Activated CD4-positive, alpha-beta T cell treated with anti-CD3 and anti-CD28 coated beads, Interleukin-2, Interleukin-4, amounts not matched to agents 100 ng/mL and 50 ng/mL, durations not matched to agents 16 hours and 8 hours (primary cell): Measurements from ENCODE around the gene FAM78A.
"Not testable (repeated sequence)": the region's sequence is repeated elsewhere in the genome, so short reads cannot be mapped to it uniquely, and the experiment has no call there.

Experiments used
- DNase-seq: peaks from one replicate; pipeline ENCODE4 v3.0.0-alpha.2; 2020; ENCODE audit warnings: low spot score

Gene FAM78A

DNA sequence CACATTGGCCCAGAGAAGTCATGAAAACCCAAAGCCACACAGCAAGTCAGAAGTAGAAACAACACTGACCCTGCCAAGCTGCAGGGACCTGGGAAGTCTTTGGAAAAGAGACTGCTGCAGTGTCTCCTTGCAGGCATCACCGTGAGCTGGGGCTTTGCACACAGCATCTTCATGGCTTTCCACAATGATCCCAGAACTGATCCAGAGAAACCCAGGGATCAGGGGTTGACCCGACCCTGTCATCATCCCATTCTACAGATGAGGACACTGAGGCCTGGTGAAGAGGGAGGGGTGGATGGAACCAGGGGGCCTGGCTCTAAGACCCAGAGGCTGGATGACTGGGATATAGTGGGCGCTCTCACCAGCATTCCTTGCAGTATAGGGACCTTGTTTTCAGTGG is 4.3 kb upstream of the FAM78A start:
- DNase-seq, result no peak

DNA sequence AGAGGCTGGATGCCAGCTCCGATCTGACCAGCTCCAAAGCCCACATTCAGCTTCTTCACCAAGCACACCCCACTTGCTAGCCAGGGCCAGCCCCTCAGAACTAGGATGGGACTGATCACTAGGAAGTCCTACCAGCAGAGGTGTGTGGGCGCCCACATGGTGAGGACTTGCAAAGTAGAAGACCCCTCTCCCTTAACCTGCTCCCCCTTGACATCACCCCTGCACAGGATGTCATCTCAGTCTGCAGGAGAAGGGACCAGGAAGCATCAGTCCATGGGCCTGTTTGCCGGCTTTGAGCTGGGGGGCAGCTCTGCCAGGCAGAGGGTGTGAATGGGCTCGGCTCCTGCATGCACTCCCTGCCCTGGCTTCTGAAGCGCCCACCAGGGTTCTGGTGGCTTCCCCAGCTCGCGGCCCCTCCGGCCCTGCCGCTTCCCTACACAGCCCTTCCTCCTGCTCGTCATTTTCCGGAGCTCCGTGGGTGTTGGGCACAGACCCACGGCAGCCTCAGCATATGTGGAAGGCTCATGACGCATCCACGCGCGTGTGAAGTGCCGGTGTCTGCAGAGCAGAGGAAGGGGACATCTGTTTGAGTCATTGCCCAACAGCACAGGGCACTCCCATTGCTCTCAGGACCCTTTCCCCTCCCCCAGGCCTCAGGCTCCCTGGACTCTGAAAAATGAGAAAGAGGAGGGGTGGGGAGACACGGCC is 3.7 kb upstream of the FAM78A start:
- no peak for DNase-seq

DNA sequence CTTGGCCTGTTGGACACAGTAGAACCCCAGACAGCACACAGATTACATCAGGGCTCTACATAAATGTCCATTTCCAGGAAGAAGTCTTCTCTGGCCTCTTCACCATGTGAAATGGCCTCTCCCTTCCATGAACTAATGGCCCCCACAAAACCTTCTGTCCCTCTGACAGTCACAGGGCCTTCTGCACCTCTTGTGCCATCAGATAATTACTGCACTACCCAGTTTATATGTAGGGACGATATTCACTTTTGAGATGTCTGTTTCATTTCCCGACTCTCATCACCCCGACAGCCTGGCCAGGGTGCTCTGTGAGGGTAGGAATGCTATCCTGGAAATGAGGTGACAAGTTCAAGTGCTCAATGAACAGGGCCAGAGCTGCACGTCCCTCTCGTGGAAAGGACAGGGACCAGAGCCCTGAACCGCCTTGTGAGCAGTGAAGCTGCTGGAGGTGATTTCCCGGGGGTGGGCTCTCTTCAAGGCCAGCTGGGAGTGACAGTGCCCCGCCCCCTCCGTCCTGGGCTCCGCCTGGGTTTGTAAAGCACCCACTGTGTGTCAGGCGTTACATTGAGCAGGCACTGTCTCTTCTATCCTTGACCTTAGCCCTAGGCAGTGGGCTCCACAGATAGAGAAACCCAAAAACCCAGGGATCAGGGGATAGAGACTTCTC is 3.0 kb upstream of the FAM78A start:
- no peak for DNase-seq

DNA sequence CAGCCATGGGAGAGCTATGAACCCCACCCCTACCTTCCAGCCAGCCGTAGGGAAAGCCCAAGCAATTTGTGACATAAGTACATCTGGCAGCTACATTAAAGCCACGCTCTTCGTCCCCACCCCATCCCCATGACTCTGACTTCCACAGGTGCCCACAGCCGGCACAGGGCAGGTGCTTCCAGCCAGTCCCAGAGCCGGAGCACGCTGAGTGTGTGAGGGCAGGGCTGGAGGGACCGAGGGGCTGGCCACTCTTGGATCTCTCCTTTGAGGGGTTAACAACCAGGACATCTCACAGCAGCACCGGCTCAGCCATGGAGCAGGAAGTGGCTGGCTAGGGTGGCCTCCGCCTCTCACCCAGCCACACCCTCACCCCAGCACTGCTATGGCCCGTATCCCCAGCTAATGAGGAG is 2.4 kb upstream of the FAM78A start:
- no peak for DNase-seq

DNA sequence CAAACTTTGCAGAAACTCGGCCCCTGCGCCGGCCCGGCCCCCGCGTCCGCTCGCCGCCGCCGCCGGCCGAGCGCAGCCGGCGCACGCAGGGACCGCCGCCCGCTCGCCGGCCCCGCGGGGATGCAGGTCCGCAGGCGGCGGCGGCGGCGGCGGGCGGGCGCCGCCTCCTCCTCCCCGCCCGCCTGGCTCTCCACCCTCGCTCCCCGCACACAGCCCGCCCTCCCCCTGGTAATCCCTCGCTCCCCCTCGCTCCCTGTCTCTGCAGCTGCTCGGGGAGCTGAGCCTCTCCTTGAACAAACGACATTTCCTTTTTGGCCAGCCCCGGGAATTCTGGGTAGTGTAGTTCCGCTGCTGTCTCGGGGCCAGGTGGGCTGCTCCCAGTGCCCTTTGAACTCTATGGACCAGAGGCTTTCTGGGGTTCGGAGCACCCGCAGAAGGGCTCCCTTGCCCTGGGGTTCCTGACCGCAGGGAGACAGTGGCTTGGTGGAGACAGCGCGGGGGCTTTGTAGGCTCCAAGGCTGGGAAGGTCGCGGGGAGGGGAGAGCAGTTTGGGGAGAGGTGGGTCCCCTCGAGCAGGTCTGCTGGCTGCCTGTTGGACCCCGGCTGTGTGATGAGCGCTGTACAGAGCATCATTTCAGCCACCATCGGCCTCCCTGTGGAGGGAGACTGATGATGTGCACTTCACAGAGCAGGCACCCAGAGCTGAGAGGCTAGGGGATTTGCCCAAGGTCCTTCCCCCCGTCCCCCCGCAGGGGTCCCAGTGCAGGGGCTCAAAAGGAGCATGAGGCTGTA is 1.8 kb upstream of the FAM78A start:
- DNase-seq, result peak; percentile 87

DNA sequence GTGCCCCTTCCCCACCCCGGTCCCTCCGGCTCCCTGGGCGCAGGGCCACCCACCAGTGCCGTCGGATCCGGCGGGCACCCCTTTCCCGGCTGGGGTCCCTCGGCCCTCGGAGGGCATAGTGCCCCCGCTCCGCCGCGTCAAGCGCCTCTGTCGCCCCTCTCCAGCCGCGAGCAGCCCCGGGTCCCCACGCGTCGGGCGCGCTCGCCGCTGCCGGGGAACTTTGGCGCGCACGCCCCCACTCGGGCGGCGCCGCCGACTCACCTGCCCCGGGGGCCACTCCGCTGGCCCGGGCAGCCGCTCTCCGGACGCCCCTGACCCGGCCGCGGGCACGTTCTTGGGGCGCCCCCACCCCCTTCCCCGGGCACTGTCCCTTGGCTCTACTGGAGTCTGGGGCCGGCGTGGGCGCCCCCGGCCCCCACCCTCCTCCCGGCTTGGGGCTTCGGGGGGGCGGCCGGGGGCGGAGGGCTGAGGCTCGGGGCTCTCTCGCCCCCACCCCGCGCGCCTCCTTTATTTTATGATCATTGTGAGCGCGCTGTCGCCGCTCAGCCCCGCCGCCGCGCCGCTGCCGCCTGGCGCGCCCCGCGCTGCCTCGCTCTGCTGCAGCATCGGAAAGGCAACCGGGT is 1.1 kb upstream of the FAM78A start:
- no peak for DNase-seq

DNA sequence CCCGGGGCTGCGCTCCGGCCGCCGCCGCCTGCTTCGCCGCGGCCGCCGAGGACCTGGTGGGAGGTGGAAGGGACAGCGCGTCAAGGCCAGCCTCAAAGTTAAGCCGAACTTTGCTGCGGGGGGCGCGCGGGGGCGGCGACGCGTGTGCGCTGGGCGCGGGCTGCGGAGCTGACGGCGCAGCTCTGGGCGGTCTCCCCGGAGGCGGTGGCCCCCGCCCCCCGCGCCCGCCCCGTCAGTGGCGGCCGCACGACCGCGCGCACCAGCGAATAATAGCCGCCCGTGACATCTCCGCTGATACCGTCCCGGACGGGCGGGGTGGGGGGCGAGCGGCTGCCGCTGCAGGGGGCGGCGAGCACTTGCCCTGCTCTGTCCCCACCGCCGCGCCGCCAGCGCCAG is 579 bp upstream of the FAM78A start:
- no peak for DNase-seq

DNA sequence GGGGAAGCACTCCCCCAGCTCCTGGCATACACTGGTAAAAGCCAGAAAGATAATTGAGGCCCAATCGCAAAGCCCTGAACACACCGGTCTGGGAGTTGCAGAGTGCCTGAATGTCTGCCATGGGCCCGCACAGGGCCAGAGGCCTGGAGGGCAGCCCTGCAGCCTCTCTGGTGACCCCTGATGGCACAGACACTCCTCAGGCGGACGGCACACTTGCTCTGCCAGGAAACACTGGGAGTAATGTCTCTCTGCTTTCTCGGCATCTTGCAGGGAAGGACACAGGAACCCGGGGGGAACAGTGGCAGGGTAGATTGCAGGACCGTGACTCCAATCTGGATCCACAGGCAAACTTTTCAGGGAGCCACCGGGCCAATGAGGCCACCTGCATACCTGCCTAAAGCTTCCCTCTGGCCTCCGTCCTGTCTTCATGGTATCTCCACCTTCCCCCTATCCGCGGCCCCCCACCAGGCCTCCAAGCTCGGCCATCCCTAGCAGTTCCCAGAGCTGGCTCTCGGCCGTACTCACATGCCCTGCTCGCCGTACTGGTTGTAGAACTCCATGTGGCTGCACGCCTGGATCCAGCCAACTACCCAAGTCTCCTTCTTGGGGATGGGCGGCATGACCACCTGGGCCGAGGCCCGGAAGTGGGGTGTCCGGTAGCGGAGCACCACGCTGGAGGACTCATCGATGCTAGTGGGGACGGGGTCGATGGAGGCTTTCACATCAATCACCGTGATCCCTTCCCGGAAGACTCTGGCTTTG is 797 bp downstream of the FAM78A start:
- peak; percentile 54 for DNase-seq

DNA sequence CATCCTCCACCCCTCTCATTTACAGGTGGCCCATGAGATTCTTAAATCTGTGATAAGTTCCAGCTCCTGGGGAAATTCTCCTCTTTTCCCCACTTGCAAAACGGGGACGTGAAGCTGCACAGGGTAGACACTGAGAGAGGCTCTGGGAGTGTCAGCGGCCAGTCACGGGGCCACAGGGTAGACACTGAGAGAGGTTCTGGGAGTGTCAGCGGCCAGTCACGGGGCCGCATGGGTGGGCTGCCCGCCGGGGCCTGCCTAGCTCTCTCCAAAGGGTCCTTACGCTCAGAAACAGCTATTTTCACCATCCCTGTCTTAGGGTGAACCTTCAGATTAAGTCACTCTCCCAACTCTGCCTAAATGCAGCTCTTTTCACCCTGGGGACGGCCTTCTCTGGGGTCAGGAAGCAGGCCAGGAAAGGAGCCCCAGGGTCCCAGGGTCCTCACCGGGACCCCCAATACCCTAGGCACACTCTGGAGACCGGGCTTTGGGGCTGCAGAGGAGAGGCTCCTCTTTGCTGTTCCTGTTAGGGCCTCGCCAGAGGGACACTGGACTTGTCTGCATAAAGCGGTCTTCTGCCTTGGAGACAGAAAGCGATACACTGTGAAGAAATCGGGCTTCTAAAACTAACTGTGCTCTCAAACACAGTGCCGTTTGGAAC is 1.5 kb downstream of the FAM78A start:
- no peak for DNase-seq

DNA sequence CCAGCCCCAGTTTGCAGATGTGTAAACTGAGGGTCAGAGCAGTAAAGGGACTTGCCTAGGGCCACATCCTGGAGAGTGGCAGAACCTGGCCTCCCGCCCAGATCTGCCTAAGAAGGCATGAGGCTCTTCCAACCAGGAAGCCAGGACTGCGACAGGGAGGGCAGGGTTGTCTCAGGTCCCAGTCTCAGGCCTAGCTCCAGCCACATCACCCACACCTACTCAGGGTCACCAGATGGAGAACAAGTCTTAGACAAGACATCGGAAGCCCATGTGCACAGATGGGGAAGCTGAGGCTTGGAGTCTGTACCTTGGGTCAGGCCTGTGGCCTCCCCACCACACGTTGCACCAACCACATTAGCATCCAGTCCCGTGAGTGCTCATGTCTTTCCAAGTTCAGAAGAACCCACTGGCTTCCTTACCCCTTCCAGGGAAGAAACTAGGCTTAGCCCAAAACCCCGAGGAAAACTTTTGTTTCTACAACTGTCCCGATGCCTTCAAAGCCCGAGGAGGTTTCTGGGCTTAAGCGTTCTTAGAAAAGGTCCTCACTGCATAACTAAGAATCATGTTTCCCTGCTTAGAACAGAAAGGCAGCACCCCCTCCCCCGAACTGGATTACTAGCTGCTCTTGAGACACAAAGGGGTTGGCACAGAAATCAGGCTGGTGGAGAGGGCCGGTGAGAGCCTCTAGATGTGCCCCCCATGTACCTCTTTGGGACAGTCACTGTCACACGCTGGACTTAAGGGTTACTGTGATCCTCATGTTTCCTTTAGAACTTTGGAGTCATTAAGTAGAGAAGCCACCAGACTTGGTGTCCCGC is 2.2 kb downstream of the FAM78A start:
- DNase-seq, result peak; percentile 52

DNA sequence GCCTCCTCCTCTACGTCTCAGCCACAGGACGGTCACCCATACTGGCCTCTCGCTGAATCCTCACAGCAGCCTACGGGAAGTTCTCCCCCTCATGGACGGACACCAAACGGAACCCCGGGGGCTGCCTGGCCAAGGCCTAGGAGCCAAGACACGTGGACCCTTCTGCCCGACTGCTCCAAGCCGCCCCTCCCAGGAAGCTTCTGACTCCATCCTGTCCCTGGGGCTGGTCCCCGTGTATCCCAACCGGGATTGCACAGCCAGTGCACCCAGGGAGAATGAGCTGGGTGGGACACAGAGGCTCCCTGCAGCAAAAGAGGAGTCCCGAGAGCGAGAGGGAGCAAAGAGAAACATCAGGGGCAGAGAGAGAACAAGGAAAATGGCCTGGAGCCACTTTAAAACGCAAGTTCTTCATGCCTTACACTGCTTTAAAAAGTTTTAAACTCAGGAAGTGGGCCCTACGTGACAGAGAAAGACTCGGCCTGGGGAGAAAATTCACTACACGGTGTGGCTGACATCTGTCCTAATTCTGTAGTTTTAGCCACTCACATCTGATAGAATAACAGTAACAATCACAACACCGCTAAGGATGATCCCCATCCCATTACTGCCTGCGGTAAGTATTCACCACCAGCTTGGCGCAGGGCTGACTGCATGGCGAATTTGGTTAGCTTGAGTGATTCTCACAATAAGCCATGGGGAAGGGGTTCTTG is 3.0 kb downstream of the FAM78A start:
- peak; percentile 50 for DNase-seq

DNA sequence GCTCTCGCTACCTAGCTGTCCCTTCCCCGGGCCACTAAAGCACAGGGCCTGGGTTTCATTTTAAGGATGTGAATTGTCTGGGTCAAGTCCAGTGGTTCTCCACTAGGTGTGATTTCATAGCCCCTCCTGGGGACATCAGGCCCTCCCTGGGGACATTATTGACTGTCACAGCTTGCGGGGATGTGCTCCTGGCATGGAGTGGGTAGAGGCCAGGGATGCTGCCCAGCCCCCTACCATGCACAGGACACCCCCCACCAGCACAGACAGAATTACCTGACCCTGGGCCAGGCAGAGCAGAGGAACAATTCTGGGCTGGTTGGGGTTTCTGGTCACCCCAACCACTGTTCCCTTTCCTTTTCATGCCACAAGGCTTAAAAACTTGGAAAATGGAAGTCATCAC is 4.1 kb downstream of the FAM78A start:
- DNase-seq, result no peak

DNA sequence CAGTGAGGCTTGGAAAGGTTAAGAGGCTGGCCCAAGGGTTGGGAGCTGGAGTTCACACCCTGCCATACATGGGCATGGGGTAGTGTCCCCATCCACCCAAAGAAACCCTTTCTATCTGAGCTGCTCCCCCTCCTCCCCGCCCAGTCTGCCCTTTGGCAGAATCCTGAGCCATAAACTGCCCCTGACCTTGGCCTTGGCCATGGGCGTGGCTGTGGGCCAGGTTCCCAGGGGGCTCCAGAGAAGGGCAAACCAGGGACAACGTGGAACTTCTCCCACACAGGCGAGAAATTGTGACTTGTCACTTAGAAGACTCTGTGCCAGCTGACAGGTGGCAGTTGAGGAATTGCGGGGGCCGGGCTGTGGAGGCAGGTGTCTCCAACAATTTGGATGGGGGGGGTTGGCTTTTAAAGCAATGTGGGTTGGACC is 4.8 kb downstream of the FAM78A start:
- DNase-seq, result no peak

DNA sequence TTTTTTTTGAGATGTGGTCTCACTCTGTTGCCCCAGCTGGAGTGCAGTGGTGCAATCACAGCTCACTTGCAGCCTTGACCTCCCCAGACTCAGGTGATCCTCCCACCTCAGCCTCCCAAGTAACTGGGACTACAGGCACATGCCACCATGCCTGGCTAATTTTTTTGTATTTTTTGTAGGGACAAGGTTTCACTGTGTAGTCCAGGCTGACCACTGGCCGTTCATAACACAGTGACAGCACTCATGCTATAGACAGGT is 5.4 kb downstream of the FAM78A start:
- DNase-seq, result not testable (repeated sequence)

DNA sequence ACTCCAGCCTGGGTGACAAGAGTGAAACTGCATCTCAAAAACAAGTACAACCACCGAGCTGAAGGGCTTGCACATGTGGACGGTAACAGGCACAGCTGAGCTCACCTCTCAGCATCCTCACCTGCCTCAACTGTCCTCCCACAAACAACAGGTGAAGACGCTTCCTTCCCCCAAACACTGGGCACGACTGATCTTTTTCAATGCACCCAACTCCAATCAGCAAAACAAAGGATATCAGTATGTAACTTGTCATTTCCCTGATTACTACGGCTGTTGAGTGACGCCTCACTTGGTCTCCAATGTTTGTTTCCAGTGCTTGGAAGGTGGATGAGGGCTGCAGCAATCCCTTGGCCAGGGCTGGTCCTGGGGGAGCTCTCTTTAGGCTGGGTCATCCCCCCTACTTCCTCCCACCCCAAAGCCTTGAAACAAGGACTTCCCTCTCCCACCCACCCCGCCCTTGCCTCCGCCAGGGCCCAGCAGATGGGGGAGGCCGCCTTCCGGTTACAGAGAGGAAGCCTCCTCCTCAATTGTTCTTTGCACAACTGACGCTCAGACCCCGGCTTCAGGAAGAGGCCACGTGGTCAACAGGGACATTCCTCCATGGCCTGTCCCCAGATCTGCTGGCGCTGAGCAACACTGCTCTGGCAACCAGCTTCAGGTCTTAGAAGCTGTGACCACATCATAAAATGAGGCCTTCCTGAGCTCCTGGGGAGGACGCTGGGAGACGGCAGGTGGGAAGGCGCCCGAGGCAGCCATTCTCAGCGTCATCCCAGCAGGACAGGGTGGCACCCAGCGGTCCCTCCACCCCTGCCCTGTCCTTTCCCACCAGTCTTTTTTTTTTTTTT is 5.9 kb downstream of the FAM78A start:
- peak; percentile 73 for DNase-seq

DNA sequence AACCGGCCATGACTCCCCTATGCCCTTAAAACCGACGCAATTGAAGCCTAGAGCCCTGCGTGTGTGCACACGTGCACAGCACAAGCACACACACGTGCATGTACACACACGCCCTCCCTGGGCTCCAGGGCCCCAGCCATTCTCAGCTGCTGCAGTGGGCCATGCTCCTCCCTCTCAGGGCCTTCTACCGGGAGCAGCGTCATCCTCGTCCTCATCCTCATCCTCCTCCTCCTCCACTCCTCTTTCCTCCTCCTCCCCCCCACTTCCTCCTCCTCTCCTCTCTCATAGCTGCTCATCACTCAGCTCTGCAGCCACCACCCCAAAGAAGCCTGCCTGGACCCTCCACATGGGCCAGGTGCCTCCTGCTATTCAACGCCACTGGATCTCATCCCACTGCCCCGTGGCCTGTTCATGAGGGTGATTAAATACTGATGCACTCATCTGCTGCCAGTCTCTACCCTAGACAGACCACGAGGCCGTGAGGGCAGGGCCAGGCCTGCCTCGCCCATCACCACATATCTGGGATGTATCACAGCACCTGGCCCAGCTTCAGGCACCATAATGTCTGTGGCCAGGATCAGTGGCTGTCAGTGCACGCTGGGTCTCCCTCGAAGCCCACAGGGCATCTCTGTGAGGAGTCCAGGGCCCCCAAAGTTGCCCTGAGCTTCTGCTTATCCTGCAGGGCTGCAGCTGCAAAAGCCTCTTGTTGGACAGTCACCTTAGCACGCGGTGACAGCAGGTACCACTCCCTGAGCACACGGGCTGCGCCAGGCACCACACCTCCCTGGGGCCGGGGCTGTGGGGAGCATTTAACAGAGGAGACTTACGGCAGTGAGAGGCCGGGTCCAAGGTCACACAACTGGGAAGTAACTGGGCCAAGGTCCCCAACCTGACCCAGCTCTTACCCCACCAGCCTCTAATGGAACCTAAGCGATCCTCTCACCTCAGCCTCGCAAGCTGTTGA is 9.8 kb downstream of the FAM78A start:
- peak; percentile 71 for DNase-seq

DNA sequence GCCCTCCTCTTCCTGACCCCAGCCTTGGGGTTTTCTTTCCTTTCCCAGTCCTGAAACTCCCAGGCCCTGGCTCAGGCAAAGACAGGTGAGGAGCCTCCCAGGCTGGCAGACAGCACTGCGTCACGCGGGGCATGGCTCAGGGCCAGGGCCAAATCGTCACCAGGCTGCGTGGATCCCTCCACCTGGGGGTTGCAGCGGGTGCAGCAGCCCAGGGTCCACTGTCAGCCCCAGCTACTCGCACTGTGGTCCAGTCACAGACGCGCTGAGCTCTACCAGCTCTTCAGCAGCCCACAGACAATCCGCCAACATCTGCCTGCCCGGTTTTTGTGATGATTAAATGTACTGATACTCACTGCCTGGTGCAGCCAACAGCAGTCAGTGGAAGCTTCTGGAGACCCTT is 12.1 kb downstream of the FAM78A start:
- no peak for DNase-seq

DNA sequence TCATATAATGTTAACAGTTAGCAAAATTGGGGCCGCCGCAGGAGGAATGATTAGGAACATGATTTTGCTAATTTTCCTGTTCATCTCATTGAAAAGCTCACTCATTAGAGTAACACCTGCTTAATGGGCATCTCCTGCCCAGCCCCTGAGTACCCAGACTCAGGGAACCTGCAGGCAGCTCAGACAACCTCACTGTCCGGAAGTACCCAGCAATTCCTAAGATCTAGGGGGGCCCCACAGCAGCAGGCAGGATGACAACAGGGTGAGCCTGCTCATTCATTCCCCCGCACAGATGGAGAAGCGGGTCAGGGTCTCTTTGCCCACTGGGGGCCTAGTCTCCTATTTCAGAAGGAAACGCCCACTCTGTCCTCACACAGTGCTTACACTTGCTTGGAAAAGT is 12.6 kb downstream of the FAM78A start:
- no peak for DNase-seq
